Muscle layer of duodenum (tissue), 2 donors: ENCODE data around the gene REPS2.

ENCODE experiments used
- H3K27ac ChIP-seq: one replicate; pipeline ENCODE4 v1.7.0; 2013; ENCODE audit warnings: mild to moderate bottlenecking, low read length
- H3K27me3 ChIP-seq: one replicate; pipeline ENCODE4 v1.7.0; 2013; ENCODE audit warnings: low read depth, mild to moderate bottlenecking, control low read depth, low read length
- H3K36me3 ChIP-seq, 2 donors: one replicate each; pipeline ENCODE4 v1.7.0; 2013; ENCODE audit warnings: low read length in 2 of 2, control low read depth in 1 of 2, mild to moderate bottlenecking in 1 of 2; ENCODE audit not compliant: insufficient read depth in 2 of 2, control insufficient read depth in 1 of 2
- H3K4me1 ChIP-seq, 2 donors: one replicate each; pipeline ENCODE4 v1.7.0; 2013; ENCODE audit warnings: low read length in 2 of 2, mild to moderate bottlenecking in 2 of 2, control low read depth in 1 of 2, moderate library complexity in 1 of 2; ENCODE audit not compliant: insufficient read depth in 2 of 2, control insufficient read depth in 1 of 2
- H3K4me3 ChIP-seq, 2 donors: one replicate each; pipeline ENCODE4 v1.7.0; 2013; ENCODE audit warnings: low read length in 2 of 2, low read depth in 1 of 2, mild to moderate bottlenecking in 1 of 2
- H3K9me3 ChIP-seq, 2 donors: one replicate each; pipeline ENCODE4 v1.7.0; 2013; ENCODE audit warnings: low read length in 2 of 2, control low read depth in 1 of 2, mild to moderate bottlenecking in 1 of 2; ENCODE audit not compliant: control insufficient read depth in 1 of 2
- donor health status: healthy.

Gene REPS2

GRCh38 chrX:16946361-16946964 lies at the start of gene REPS2:
Gene REPS2 (plus strand): TSS chrX:16946658. CDS start chrX:16946862, 204 bp downstream.
- peak within 1 kb of the TSS; percentile 59 to 73 for H3K4me3 ChIP-seq
- H3K27me3 ChIP-seq, result no peaks in the 10 kb centered on the region
- peaks cover 0 to 9% of the 10 kb centered on the region in 2 donors for H3K4me1 ChIP-seq
- H3K27ac ChIP-seq, result no peak within 1 kb of the TSS
- H3K36me3 ChIP-seq, result no peaks in the 10 kb centered on the region
- H3K9me3 ChIP-seq, result no peaks in the 10 kb centered on the region

GRCh38 chrX:16897445-16897844 lies 49.0 kb upstream of the REPS2 start:
- Histone ChIP-seq H3K27me3 (no peaks in the 10 kb centered on the region), H3K4me3 (no peak overlapping the region), H3K36me3 (no peaks in the 10 kb centered on the region), H3K4me1 (no peaks in the 10 kb centered on the region), H3K9me3 (no peaks in the 10 kb centered on the region), H3K27ac (no peak overlapping the region)

GRCh38 chrX:16903274-16904022 lies 43.0 kb upstream of the REPS2 start:
- no peaks in the 10 kb centered on the region for H3K9me3 ChIP-seq
- H3K4me3 ChIP-seq, result no peak overlapping the region
- H3K4me1 ChIP-seq, result no peaks in the 10 kb centered on the region
- no peaks in the 10 kb centered on the region for H3K27me3 ChIP-seq
- H3K36me3 ChIP-seq, result no peaks in the 10 kb centered on the region
- H3K27ac ChIP-seq, result no peak overlapping the region

DNA sequence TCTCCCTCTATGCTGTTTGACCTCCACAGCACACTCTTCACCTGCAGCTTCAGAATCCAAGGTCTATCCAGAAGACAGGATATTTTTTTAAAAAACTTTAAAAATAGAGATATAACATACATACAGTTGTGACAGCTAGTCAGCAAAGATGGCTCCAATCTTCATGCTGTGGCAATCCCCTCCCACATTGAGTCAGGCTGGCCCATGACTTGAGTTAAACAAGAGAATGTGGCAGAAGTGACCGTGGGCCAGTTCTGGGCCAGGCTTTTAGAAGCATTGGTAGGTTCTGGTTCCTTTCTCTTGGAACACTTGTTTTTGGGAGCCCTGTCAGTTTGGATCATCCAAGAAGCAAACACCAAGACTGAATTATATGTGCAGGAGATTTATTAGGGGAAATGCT lies 36.1 kb upstream of the REPS2 start:
- no peak overlapping the region for H3K4me3 ChIP-seq
- H3K9me3 ChIP-seq, result no peaks in the 10 kb centered on the region
- no peak overlapping the region for H3K27ac ChIP-seq
- H3K36me3 ChIP-seq, result no peaks in the 10 kb centered on the region
- no peaks in the 10 kb centered on the region for H3K4me1 ChIP-seq
- no peaks in the 10 kb centered on the region for H3K27me3 ChIP-seq

DNA sequence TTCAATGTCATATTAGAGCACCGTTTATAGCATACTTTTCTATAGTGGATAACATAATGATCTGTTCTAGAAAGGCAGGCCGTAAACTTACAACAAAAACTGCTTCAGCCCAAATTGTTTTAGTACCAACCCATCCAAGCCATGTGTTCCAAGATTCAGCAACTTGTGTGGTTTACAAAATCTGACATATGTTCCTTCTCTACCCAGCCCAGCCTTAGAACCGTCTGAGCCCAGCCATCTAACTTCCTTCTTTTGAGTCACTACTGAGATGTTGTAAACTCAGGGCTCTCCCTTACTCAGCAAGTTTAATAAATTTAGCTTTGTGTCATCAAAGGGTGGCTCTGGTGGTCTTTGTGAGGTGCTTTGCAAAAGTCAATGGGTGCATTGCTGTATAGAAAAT lies 32.4 kb upstream of the REPS2 start:
- Histone ChIP-seq H3K36me3 (no peaks in the 10 kb centered on the region), H3K27ac (no peak overlapping the region), H3K27me3 (no peaks in the 10 kb centered on the region), H3K9me3 (no peaks in the 10 kb centered on the region), H3K4me3 (no peak overlapping the region), H3K4me1 (no peaks in the 10 kb centered on the region)

DNA sequence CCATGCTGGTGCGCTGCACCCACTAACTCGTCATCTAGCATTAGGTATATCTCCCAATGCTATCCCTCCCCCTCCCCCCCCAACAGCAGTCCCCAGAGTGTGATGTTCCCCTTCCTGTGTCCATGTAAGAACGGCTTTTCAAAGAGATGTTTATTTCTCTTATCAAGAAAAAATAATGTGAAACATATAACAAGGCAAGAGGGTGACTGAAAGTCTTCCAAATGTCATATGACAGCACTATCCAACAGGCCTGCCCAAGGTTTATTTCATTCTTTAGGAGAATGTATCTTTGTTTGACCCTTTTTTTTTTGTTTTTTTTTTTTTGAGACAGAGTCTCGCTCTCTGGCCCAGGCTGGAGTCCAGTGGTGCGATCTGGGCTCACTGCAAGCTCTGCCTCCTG lies 29.9 kb upstream of the REPS2 start:
- H3K4me3 ChIP-seq, result no peak overlapping the region
- no peak overlapping the region for H3K27ac ChIP-seq
- no peaks in the 10 kb centered on the region for H3K27me3 ChIP-seq
- no peaks in the 10 kb centered on the region for H3K36me3 ChIP-seq
- H3K9me3 ChIP-seq, result no peaks in the 10 kb centered on the region
- no peaks in the 10 kb centered on the region for H3K4me1 ChIP-seq

GRCh38 chrX:16917120-16917519 lies 29.3 kb upstream of the REPS2 start:
- H3K27me3 ChIP-seq, result no peaks in the 10 kb centered on the region
- no peaks in the 10 kb centered on the region for H3K9me3 ChIP-seq
- no peaks in the 10 kb centered on the region for H3K4me1 ChIP-seq
- H3K4me3 ChIP-seq, result no peak overlapping the region
- no peaks in the 10 kb centered on the region for H3K36me3 ChIP-seq
- no peak overlapping the region for H3K27ac ChIP-seq

GRCh38 chrX:16918979-16919378 lies 27.5 kb upstream of the REPS2 start:
- Histone ChIP-seq H3K36me3 (no peaks in the 10 kb centered on the region), H3K27me3 (no peaks in the 10 kb centered on the region), H3K27ac (no peak overlapping the region), H3K9me3 (no peaks in the 10 kb centered on the region), H3K4me3 (no peak overlapping the region), H3K4me1 (no peaks in the 10 kb centered on the region)

GRCh38 chrX:16920075-16920474 lies 26.4 kb upstream of the REPS2 start:
- Histone ChIP-seq H3K4me3 (no peak overlapping the region), H3K27me3 (no peaks in the 10 kb centered on the region), H3K36me3 (no peaks in the 10 kb centered on the region), H3K4me1 (no peaks in the 10 kb centered on the region), H3K9me3 (no peaks in the 10 kb centered on the region), H3K27ac (no peak overlapping the region)

DNA sequence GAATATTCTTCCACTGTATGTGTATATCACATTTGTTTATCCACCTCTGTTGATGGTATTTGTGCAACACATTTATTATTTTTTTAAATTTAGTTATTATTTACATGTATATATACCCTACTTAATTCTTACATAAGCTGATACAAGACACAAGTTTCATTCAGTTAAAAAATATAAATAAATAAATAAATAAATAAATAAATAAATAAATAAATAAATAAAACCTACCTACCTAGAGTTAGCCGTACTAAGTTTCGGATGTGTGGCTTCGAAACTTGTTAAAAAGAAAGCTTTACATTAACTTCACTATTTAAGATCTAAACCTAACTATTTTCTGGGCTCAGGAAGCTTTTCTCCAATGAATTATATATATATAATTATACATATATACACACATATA lies 23.3 kb upstream of the REPS2 start:
- no peaks in the 10 kb centered on the region for H3K4me1 ChIP-seq
- no peaks in the 10 kb centered on the region for H3K9me3 ChIP-seq
- H3K4me3 ChIP-seq, result no peak overlapping the region
- no peak overlapping the region for H3K27ac ChIP-seq
- H3K36me3 ChIP-seq, result no peaks in the 10 kb centered on the region
- H3K27me3 ChIP-seq, result no peaks in the 10 kb centered on the region

- no peaks in the 10 kb centered on the region for H3K36me3 ChIP-seq
- no peak overlapping the region for H3K4me3 ChIP-seq
- no peaks in the 10 kb centered on the region for H3K4me1 ChIP-seq
- no peaks in the 10 kb centered on the region for H3K27me3 ChIP-seq
- H3K27ac ChIP-seq, result no peak overlapping the region
- no peaks in the 10 kb centered on the region for H3K9me3 ChIP-seq
These were observed 21.6 kb upstream of the REPS2 start for GRCh38 chrX:16924631-16925480.
